ENCODE results near the gene FAM50B.

- TF ChIP-seq, protein P1, sequence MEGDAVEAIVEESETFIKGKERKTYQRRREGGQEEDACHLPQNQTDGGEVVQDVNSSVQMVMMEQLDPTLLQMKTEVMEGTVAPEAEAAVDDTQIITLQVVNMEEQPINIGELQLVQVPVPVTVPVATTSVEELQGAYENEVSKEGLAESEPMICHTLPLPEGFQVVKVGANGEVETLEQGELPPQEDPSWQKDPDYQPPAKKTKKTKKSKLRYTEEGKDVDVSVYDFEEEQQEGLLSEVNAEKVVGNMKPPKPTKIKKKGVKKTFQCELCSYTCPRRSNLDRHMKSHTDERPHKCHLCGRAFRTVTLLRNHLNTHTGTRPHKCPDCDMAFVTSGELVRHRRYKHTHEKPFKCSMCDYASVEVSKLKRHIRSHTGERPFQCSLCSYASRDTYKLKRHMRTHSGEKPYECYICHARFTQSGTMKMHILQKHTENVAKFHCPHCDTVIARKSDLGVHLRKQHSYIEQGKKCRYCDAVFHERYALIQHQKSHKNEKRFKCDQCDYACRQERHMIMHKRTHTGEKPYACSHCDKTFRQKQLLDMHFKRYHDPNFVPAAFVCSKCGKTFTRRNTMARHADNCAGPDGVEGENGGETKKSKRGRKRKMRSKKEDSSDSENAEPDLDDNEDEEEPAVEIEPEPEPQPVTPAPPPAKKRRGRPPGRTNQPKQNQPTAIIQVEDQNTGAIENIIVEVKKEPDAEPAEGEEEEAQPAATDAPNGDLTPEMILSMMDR (IDR thresholded peaks at IDR 0.05): no peak
- TF ChIP-seq POLR2A (IDR thresholded peaks at IDR 0.05): no peak
These were observed 45.3 kb upstream of the FAM50B start for GRCh38 chr6:3803627-3804468.

Data from uterus (tissue), 2 donors.